CD4-positive, alpha-beta T cell (primary cell): ENCODE results near the gene SLC7A4. TPM values are rescaled to one million over a fixed set of nuclear protein-coding genes. Genes with fewer than 3 reads are reported as not detected.
A peak's percentile ranks its signal among the peaks of the same experiment; 100 is the strongest.

Experiments used
- ATAC-seq: fragments of 200-7000 bp; cut with Tn5 transposase; one replicate; pipeline ENCODE4 v1.10.0; 2022; ENCODE audit warnings: mild to moderate bottlenecking; ENCODE audit not compliant: poor library complexity
- CTCF ChIA-PET: fragments of 350-600 bp; sonication (Branson Sonifier 250); formaldehyde crosslinking; loops from one replicate; lab custom pipeline; 2021; ENCODE audit warnings: antibody characterized with exemption, inconsistent platforms; lab: Charles Lee
- POLR2A ChIA-PET: fragments of 350-600 bp; sonication (Branson Sonifier 250); formaldehyde crosslinking; loops from one replicate; lab custom pipeline; 2021; ENCODE audit warnings: antibody characterized with exemption, inconsistent platforms; lab: Charles Lee
- DNase-seq, 14 experiments: peaks; one replicate each; pipeline ENCODE4 v3.0.0-alpha.2; 2013 to 2020; ENCODE audit warnings: mixed read lengths in 2 of 14
- H3K27ac ChIP-seq, 2 donors: one replicate each; pipeline versions ENCODE4 v1.5.1 to v1.7.0; 2013; ENCODE audit warnings: low read length in 2 of 2, low read depth in 1 of 2, mild to moderate bottlenecking in 1 of 2
- H3K27me3 ChIP-seq, 2 experiments: 1 replicate in 1 of 2; 2 replicates in 1 of 2; pipeline versions ENCODE4 v1.6.1 to v1.7.0; 2013; ENCODE audit warnings: low read length in 2 of 2, control low read depth in 1 of 2, mild to moderate bottlenecking in 1 of 2, moderate library complexity in 1 of 2; ENCODE audit not compliant: insufficient read depth in 2 of 2, control insufficient read depth in 1 of 2
- H3K36me3 ChIP-seq: one replicate; pipeline ENCODE4 v1.6.1; 2013; ENCODE audit warnings: low read length, control low read depth; ENCODE audit not compliant: insufficient read depth
- H3K4me1 ChIP-seq: one replicate; pipeline ENCODE4 v1.6.1; 2013; ENCODE audit warnings: low read length, control low read depth; ENCODE audit not compliant: insufficient read depth
- H3K4me3 ChIP-seq: one replicate; pipeline ENCODE4 v1.5.1; 2013; ENCODE audit warnings: mild to moderate bottlenecking, low read length, moderate library complexity
- H3K9me3 ChIP-seq, 2 experiments: 1 replicate in 1 of 2; 2 replicates in 1 of 2; pipeline versions ENCODE4 v1.6.1 to v1.7.0; 2013; ENCODE audit warnings: low read length in 2 of 2, mild to moderate bottlenecking in 2 of 2, control low read depth in 1 of 2, moderate library complexity in 1 of 2; ENCODE audit not compliant: control insufficient read depth in 1 of 2, insufficient read depth in 1 of 2
- H3K27ac Mint-ChIP-seq: one replicate; pipeline ENCODE4 v1.8.0; 2020; ENCODE audit warnings: mixed read lengths
- H3K27me3 Mint-ChIP-seq: one replicate; pipeline ENCODE4 v1.8.0; 2021; ENCODE audit warnings: mixed read lengths
- H3K36me3 Mint-ChIP-seq: one replicate; pipeline ENCODE4 v1.8.0; 2021; ENCODE audit warnings: low read depth, mixed read lengths
- H3K4me1 Mint-ChIP-seq: one replicate; pipeline ENCODE4 v1.8.0; 2021; ENCODE audit warnings: low read depth, mixed read lengths
- H3K4me3 Mint-ChIP-seq: one replicate; pipeline ENCODE4 v1.8.0; 2020; ENCODE audit warnings: mild to moderate bottlenecking, mixed read lengths
- H3K9me3 Mint-ChIP-seq: one replicate; pipeline ENCODE4 v1.8.0; 2020; ENCODE audit warnings: mixed read lengths
- CTCF ChIP-seq: fragments of 200-600 bp; IDR thresholded peaks from one replicate; pipeline ENCODE4 v1.8.0; 2022; ENCODE audit warnings: antibody characterized with exemption, mild to moderate bottlenecking
- intact Hi-C, 2 experiments: fragments of 100-400 bp; cut with DNase I in 1 of 2; cut with micrococcal nuclease in 1 of 2; formaldehyde crosslinking; loops; one replicate each; pipeline versions ENCODE4 v1.15.1 to v1.9.0; 2023 to 2025; cut with DNase I, micrococcal nuclease
- microRNA-seq: library from miRNA; unstranded; fragments of <30 nt; microRNA quantifications from one replicate; pipeline ENCODE4 v1.2.0, GENCODE V29; 2021; ENCODE audit warnings: borderline microRNAs expressed, borderline replicate concordance
- total RNA-seq, 174 experiments: library from RNA in 2 of 174; stranded (reverse) in 2 of 174; gene quantifications; one replicate each; pipeline ENCODE4 v1.2.3 and lab custom pipeline; 2021 to 2026

The SLC7A4 gene
- total RNA-seq, 2 experiments from 2014 or later, result not detected

- TF ChIP-seq CTCF, result no peak
- Histone ChIP-seq H3K27me3 (no peaks in the 10 kb centered on the region), H3K4me3 (no peak overlapping the region), H3K27ac (no peak overlapping the region), H3K9me3 (peaks cover 6 to 18% of the 10 kb centered on the region in 2 experiments), H3K4me1 (peaks cover 46% of the 10 kb centered on the region), H3K36me3 (peaks cover 6% of the 10 kb centered on the region)
- ChIA-PET POLR2A (interaction anchor here (4.6 kb wide), 1 partner anchor 20 kb away, joined by 25 read pairs; no protein-coding TSS in a partner anchor), CTCF (no interaction called here)
- H3K27me3 Mint-ChIP-seq, result no peaks in the 10 kb centered on the region
- intact Hi-C loops, result loop anchor here in 1 of 2 experiments (10.0 kb wide), 1 partner anchor 125 kb away; no protein-coding TSS in a partner anchor
- H3K4me1 Mint-ChIP-seq, result peaks cover 48% of the 10 kb centered on the region
- H3K9me3 Mint-ChIP-seq, result no peaks in the 10 kb centered on the region
- DNase-seq, result peak in 12 of 14 experiments; percentile 33 to 88 (median 60)
- ATAC-seq, result peak; percentile 90
- H3K27ac Mint-ChIP-seq, result peak overlapping the region; percentile 87
- H3K36me3 Mint-ChIP-seq, result peaks cover 10% of the 10 kb centered on the region
- H3K4me3 Mint-ChIP-seq, result peak overlapping the region; percentile 97
Measured at GRCh38 chr22:20979243-20979809, 53.0 kb downstream of the SLC7A4 start.

Small RNAs within 50 kb of the gene (microRNA-seq; reads per million reads assigned to microRNA genes)
- gene MIR649, result not detected

Other genes starting within 250 kb of the SLC7A4 start
- gene PI4KA, start 173.8 kb downstream of the SLC7A4 start, total RNA-seq, result 100 to 1,000 TPM; 137 to 146 TPM
- gene SNAP29, start 173.6 kb downstream of the SLC7A4 start, total RNA-seq, result 10 to 100 TPM; 13.7 to 15.1 TPM
- gene CRKL, start 115.2 kb downstream of the SLC7A4 start, total RNA-seq, result 10 to 100 TPM; 41.9 to 43.5 TPM
- gene AIFM3, start 65.3 kb downstream of the SLC7A4 start, total RNA-seq, result under 1 TPM; 0.34 to 0.41 TPM
- gene LZTR1, start 50.3 kb downstream of the SLC7A4 start, total RNA-seq, result 10 to 100 TPM; 48.4 to 51.3 TPM
- gene THAP7, start 30.4 kb downstream of the SLC7A4 start, total RNA-seq, result 10 to 100 TPM; 82.7 to 84.0 TPM
- gene P2RX6, start 17.4 kb downstream of the SLC7A4 start, total RNA-seq, result under 1 TPM; 0.14 to 0.69 TPM
- not detected for gene LRRC74B, start 13.4 kb upstream of the SLC7A4 start, total RNA-seq